K562 (cell line): ENCODE results near the gene INSM2. TPM values are rescaled to one million over a fixed set of nuclear protein-coding genes. Genes with fewer than 3 reads are reported as not detected.

Experiments
- C11orf30 ChIP-seq: fragments of 450-650 bp; IDR thresholded peaks from 2 replicates; pipeline ENCODE4 v1.6.1; 2016; ENCODE audit warnings: low read depth, mild to moderate bottlenecking
- CBX3 ChIP-seq, 2 experiments: IDR thresholded peaks; 1 replicate in 1 of 2; 2 replicates in 1 of 2; pipeline ENCODE4 v1.6.1; 2012; ENCODE audit warnings: inconsistent platforms in 2 of 2, low read length in 2 of 2, borderline replicate concordance in 1 of 2, control low read depth in 1 of 2
- E2F1 ChIP-seq: sonication (generic); formaldehyde crosslinking; IDR thresholded peaks from 2 replicates; pipeline ENCODE4 v1.8.1; 2023; ENCODE audit warnings: mild to moderate bottlenecking, missing genetic modification reagents, moderate library complexity
- GABPB1 ChIP-seq: sonication (generic); formaldehyde crosslinking; IDR thresholded peaks from 2 replicates; pipeline ENCODE4 v1.8.0; 2022; ENCODE audit warnings: mild to moderate bottlenecking, missing genetic modification reagents
- HCFC1 ChIP-seq: IDR thresholded peaks from 2 replicates; pipeline ENCODE4 v1.6.1; 2012; ENCODE audit warnings: low read depth, low read length, improper control_type of control experiment
- MEF2D ChIP-seq: conservative IDR thresholded peaks from 2 replicates; pipeline ENCODE4 v1.6.1; 2016; ENCODE audit warnings: low read depth, missing genetic modification characterization, missing compliant biosample characterization
- MXI1 ChIP-seq: IDR thresholded peaks from 2 replicates; pipeline ENCODE4 v1.6.1; 2011; ENCODE audit warnings: low read depth, mild to moderate bottlenecking, improper control_type of control experiment, low read length
- NFATC3 ChIP-seq: fragments of 450-650 bp; IDR thresholded peaks from 2 replicates; pipeline ENCODE4 v1.6.1; 2017; ENCODE audit warnings: mild to moderate bottlenecking
- NR0B1 ChIP-seq: fragments of 450-650 bp; IDR thresholded peaks from one replicate; pipeline ENCODE4 v1.6.1; 2018; ENCODE audit warnings: mild to moderate bottlenecking, moderate library complexity; ENCODE audit not compliant: partially characterized antibody
- NUFIP1 ChIP-seq: fragments of 450-650 bp; IDR thresholded peaks from 2 replicates; pipeline ENCODE4 v1.6.1; 2018; ENCODE audit not compliant: partially characterized antibody
- POLR2H ChIP-seq: IDR thresholded peaks from 2 replicates; pipeline ENCODE4 v1.6.1; 2016; ENCODE audit warnings: missing genetic modification characterization, low read depth, mild to moderate bottlenecking, control low read depth, missing compliant biosample characterization, moderate library complexity
- SMAD3 ChIP-seq: fragments of 450-650 bp; formaldehyde crosslinking; conservative IDR thresholded peaks from 2 replicates; pipeline ENCODE4 v1.4.0; 2020; ENCODE audit warnings: mild to moderate bottlenecking
- STAG1 ChIP-seq: sonication (generic); formaldehyde crosslinking; IDR thresholded peaks from 2 replicates; pipeline ENCODE4 v1.5.0; 2020; ENCODE audit warnings: missing genetic modification reagents, borderline replicate concordance
- TAF7 ChIP-seq: fragments of 450-650 bp; IDR thresholded peaks from 2 replicates; pipeline ENCODE4 v1.6.1; 2016; ENCODE audit warnings: missing genetic modification characterization, missing compliant biosample characterization
- TEAD4 ChIP-seq, 2 experiments: sonication (generic) in 1 of 2; formaldehyde crosslinking in 1 of 2; IDR thresholded peaks; 2 replicates each; pipeline versions ENCODE4 v1.6.1 to v1.8.0; 2012 to 2022; ENCODE audit warnings: borderline replicate concordance in 1 of 2, inconsistent platforms in 1 of 2, low read length in 1 of 2, mild to moderate bottlenecking in 1 of 2, missing genetic modification reagents in 1 of 2
- ZFP1 ChIP-seq: fragments of 450-650 bp; formaldehyde crosslinking; IDR thresholded peaks from 2 replicates; pipeline ENCODE4 v1.4.0; 2020; ENCODE audit warnings: mild to moderate bottlenecking, mixed read lengths
- ZNF174 ChIP-seq: fragments of 250-450 bp; sonication (Bioruptor Pico); IDR thresholded peaks from 2 replicates; pipeline ENCODE4 v1.4.0; 2020; ENCODE audit warnings: mild to moderate bottlenecking
- ZNF224 ChIP-seq: sonication (generic); formaldehyde crosslinking; IDR thresholded peaks from 2 replicates; pipeline ENCODE4 v1.8.0; 2022; ENCODE audit warnings: mild to moderate bottlenecking, missing genetic modification reagents
- polyA plus RNA-seq, 8 experiments: library from polyadenylated mRNA; depleted of rRNA in 4 of 8; stranded (reverse) in 5 of 8; unstranded in 3 of 8; fragments of >200 nt; fragmentation: Nextera tagmentation in 2 of 8; fragmentation: Illumina TruSeq in 1 of 8; extraction: Ambion mirVana in 2 of 8; extraction: Trizol in 1 of 8; gene quantifications; 2 replicates each; pipeline versions ENCODE4 v1.2.1 to v1.2.3, GENCODE V29; 2011 to 2014; ENCODE audit warnings: inconsistent platforms in 1 of 8, missing spikeins in 1 of 8
- total RNA-seq, 7 experiments: library from RNA; depleted of rRNA in 6 of 7; stranded (reverse); fragments of >200 nt in 6 of 7; fragmentation: Illumina TruSeq in 2 of 7; extraction: Trizol in 2 of 7; gene quantifications; 2 replicates each; pipeline versions ENCODE4 v1.2.1 to v1.2.3, GENCODE V29; 2011 to 2021; ENCODE audit warnings: low replicate concordance in 1 of 7
- TF ChIP-seq, protein P1 (sequence below): fragments of 250-450 bp; sonication (Bioruptor Pico); IDR thresholded peaks from 2 replicates; pipeline ENCODE4 v1.5.0; 2021; ENCODE audit warnings: mild to moderate bottlenecking, moderate library complexity
- TF ChIP-seq, protein P2 (sequence below): fragments of 250-450 bp; sonication (Bioruptor Pico); IDR thresholded peaks from 2 replicates; pipeline ENCODE4 v1.8.0; 2021; ENCODE audit warnings: borderline replicate concordance, mild to moderate bottlenecking, moderate library complexity; ENCODE audit not compliant: poor library complexity, severe bottlenecking
- TF ChIP-seq, protein P3 (sequence below): sonication (generic); formaldehyde crosslinking; IDR thresholded peaks from 2 replicates; pipeline ENCODE4 v1.8.1; 2023; ENCODE audit warnings: mild to moderate bottlenecking, missing genetic modification reagents

INSM2 gene
- total and polyA plus RNA-seq, 9 of the 15 experiments (the other 6 are each of a cell fraction or from before 2014, with no cell fraction given), result not detected

GRCh38 chr14:35534873-35535482 is 1.0 kb downstream of the INSM2 start (continued):
- TF ChIP-seq, protein P1, sequence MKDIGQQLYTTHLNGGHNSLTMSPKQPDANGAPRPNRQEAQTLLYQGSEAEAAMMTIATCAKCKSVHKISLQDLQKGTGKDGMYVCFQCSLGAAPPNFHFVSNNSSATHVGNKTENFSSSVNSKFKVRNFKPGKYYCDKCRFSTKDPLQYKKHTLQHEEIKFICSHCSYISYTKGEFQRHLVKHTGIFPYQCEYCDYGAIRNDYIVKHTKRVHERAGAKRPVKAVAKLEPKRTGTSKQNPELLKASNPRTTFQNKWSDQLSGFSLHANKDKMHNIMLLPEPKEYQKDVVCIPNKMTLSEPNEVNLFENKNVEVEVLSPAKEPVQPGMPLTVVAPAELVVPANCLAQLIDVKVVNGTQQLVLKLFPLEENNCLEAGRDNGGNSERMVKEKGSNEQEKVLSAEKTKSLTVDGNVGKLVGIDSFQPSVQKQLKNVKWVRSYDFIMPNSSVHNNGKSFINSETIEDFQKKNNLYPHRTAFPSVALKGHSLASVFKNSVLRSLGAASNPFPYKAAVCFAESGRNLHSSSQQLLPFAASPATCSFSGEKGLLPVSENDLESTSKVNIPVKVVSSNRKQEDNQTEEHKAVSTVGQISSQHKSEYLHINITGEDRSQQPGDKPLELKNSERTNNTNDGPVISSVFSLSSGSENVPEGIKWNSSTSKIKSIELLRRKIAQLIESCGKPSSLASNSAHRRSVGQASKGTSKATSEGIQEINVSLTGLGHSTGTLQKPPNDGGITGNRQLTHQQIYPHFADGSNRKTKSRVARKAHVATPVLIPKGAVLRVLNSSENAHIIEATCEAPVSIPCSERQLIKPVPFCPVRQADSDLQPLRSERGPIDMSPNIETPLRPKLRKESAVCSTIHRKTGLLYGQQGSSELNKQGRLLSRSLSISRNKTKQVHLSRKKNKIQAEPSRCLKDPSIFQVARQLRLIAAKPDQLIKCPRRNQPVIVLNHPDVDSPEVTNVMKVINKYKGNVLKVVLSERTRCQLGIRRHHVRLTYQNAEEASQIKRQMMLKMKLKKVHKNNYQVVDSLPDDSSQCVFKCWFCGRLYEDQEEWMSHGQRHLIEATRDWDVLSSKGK (CRISPR knock-in tag), result no peak
- TF ChIP-seq MXI1, result peak; percentile 51; the same call in 1 of the 2 replicates
- TF ChIP-seq SMAD3 (CRISPR knock-in tag), result 0 out of 2 replicates have a peak, but pooled peaks have one; percentile 50
- no peak for TF ChIP-seq ZNF174
- no peak for TF ChIP-seq MEF2D (tag)
- TF ChIP-seq, protein P2, sequence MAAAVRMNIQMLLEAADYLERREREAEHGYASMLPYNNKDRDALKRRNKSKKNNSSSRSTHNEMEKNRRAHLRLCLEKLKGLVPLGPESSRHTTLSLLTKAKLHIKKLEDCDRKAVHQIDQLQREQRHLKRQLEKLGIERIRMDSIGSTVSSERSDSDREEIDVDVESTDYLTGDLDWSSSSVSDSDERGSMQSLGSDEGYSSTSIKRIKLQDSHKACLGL (CRISPR knock-in tag), result no peak
- TF ChIP-seq NUFIP1, result no peak
- TF ChIP-seq TAF7 (tag), result no peak
- TF ChIP-seq ZFP1 (CRISPR knock-in tag), result no peak
- no peak for TF ChIP-seq TEAD4 (IDR thresholded peaks at IDR 0.05; ENCODE audit: low read length)
- TF ChIP-seq TEAD4 (CRISPR knock-in tag; IDR thresholded peaks at IDR 0.05; ENCODE audit: borderline replicate concordance), result peak; percentile 99
- peak; percentile 99 for TF ChIP-seq ZNF224 (CRISPR knock-in tag)
- no peak for TF ChIP-seq NR0B1
- peak; percentile 45; the same call in 1 of the 2 replicates for TF ChIP-seq HCFC1
- peak; percentile 92 for TF ChIP-seq GABPB1 (CRISPR knock-in tag)
- no peak for TF ChIP-seq NFATC3
- TF ChIP-seq POLR2H, result no peak
- TF ChIP-seq E2F1 (CRISPR knock-in tag), result peak; percentile 98
- TF ChIP-seq STAG1, result peak; percentile 97
- TF ChIP-seq, protein P3, sequence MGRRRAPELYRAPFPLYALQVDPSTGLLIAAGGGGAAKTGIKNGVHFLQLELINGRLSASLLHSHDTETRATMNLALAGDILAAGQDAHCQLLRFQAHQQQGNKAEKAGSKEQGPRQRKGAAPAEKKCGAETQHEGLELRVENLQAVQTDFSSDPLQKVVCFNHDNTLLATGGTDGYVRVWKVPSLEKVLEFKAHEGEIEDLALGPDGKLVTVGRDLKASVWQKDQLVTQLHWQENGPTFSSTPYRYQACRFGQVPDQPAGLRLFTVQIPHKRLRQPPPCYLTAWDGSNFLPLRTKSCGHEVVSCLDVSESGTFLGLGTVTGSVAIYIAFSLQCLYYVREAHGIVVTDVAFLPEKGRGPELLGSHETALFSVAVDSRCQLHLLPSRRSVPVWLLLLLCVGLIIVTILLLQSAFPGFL (CRISPR knock-in tag), result peak; percentile 91; the same call in 1 of the 2 replicates
- TF ChIP-seq CBX3 (IDR thresholded peaks at IDR 0.05; ENCODE audit: borderline replicate concordance in 1 of 2, low read length in 2 of 2), result peak; percentile 52 to 62; a peak in 2 of 3 replicates
- TF ChIP-seq C11orf30, result no peak
